Measurements from ENCODE around the gene FHL3.

Gene FHL3

GRCh38 chr1:38005195-38006007 lies at the start of gene FHL3:
Gene FHL3, minus strand, starts transcription at chr1:38005514. Its CDS starts 6,102 bp downstream, at chr1:37999412.
- no peak for DNase-seq (ENCODE audit: low read depth)

- no peak for DNase-seq (ENCODE audit: low read depth)
Observed at GRCh38 chr1:38053416-38054091, 48.2 kb upstream of the FHL3 start.

GRCh38 chr1:38052750-38053415 lies 47.6 kb upstream of the FHL3 start:
- no peak for DNase-seq (ENCODE audit: low read depth)

GRCh38 chr1:38051079-38051543 lies 45.8 kb upstream of the FHL3 start:
- DNase-seq (ENCODE audit: low read depth), result no peak

GRCh38 chr1:38050397-38051078 lies 45.2 kb upstream of the FHL3 start:
- DNase-seq (ENCODE audit: low read depth), result no peak

GRCh38 chr1:38047603-38048141 lies 42.4 kb upstream of the FHL3 start:
- no peak for DNase-seq (ENCODE audit: low read depth)

GRCh38 chr1:38046884-38047602 lies 41.7 kb upstream of the FHL3 start:
- peak; percentile 76 for DNase-seq (ENCODE audit: low read depth)

GRCh38 chr1:38046333-38046883 lies 41.1 kb upstream of the FHL3 start, which contains the start of gene POU3F1:
Gene POU3F1, minus strand, starts transcription at chr1:38046793. Its CDS starts 50 bp downstream, at chr1:38046743.
- no peak for DNase-seq (ENCODE audit: low read depth)

- no peak for DNase-seq (ENCODE audit: low read depth)
Observed at GRCh38 chr1:38045401-38046332, 40.4 kb upstream of the FHL3 start.

- DNase-seq (ENCODE audit: low read depth), result no peak
Observed at GRCh38 chr1:38044221-38045215, 39.2 kb upstream of the FHL3 start.

GRCh38 chr1:38043036-38043747 lies 37.9 kb upstream of the FHL3 start:
- no peak for DNase-seq (ENCODE audit: low read depth)

GRCh38 chr1:38041936-38042834 lies 36.9 kb upstream of the FHL3 start:
- DNase-seq (ENCODE audit: low read depth), result no peak

- no peak for DNase-seq (ENCODE audit: low read depth)
Observed at GRCh38 chr1:38039331-38040088, 34.2 kb upstream of the FHL3 start.

- DNase-seq (ENCODE audit: low read depth), result no peak
Observed at GRCh38 chr1:38038861-38039260, 33.5 kb upstream of the FHL3 start.

- no peak for DNase-seq (ENCODE audit: low read depth)
Observed at GRCh38 chr1:38037221-38037939, 32.1 kb upstream of the FHL3 start.
